Bronchial epithelial cell (primary cell): ENCODE data around the gene ISLR. TPM values are rescaled to one million over a fixed set of nuclear protein-coding genes. Genes with fewer than 3 reads are reported as not detected.

ENCODE experiments used
- DNase-seq: peaks from one replicate; pipeline ENCODE4 v3.0.0-alpha.2; 2010; ENCODE audit warnings: low read depth
- FAIRE-seq: peaks from 2 replicates; lab custom pipeline; 2011; peaks lifted over from hg19 to GRCh38; lab: Jason Lieb, UNC
- H3K27me3 ChIP-seq: 2 replicates; pipeline ENCODE4 v1.5.1; 2011; ENCODE audit warnings: low read length; ENCODE audit not compliant: control insufficient read depth, insufficient read depth
- H3K36me3 ChIP-seq: 2 replicates; pipeline ENCODE4 v1.5.1; 2011; ENCODE audit warnings: low read length; ENCODE audit not compliant: control insufficient read depth, insufficient read depth
- H3K4me3 ChIP-seq: 2 replicates; pipeline ENCODE4 v1.5.1; 2011; ENCODE audit warnings: mild to moderate bottlenecking, low read depth, low read length, control low read depth
- CTCF ChIP-seq: IDR thresholded peaks from 2 replicates; pipeline ENCODE4 v1.5.1; 2011; ENCODE audit warnings: mild to moderate bottlenecking, moderate library complexity, low read length, control low read depth, inconsistent platforms; ENCODE audit not compliant: insufficient read depth, severe bottlenecking
- total RNA-seq: library from RNA; depleted of rRNA; stranded (reverse); fragments of >200 nt; gene quantifications from 2 replicates; pipeline ENCODE4 v1.2.1, GENCODE V29; 2014

ISLR gene
- total RNA-seq, 1 donor from 2014 or later, result 0.53 TPM

GRCh38 chr15:74203914-74204431 lies 30.5 kb downstream of the ISLR start:
- DNase-seq (peak; percentile 23), FAIRE-seq (no peak)
- H3K4me3 ChIP-seq, result no peak overlapping the region
- TF ChIP-seq CTCF, result no peak
- no peaks in the 10 kb centered on the region for H3K27me3 ChIP-seq
- no peaks in the 10 kb centered on the region for H3K36me3 ChIP-seq

DNA sequence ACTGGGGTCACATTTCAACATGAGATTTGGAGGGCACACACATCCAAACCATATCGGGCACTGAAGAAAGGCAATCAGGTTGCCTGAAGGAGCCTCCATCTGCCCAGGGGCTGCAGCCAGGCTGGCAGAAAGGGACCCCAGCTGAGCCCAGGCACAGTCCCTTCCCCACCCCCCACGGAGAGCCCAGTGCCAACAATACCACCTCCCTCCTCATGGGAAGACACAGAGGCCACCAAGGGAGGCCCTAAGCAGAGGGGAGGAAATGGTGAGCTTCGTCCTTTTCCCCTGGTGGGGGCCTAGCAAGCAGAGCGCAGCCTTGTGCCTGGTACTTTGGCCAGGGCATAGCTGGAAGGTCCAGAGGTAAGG lies 32.1 kb downstream of the ISLR start:
- H3K27me3 ChIP-seq, result no peaks in the 10 kb centered on the region
- no peaks in the 10 kb centered on the region for H3K36me3 ChIP-seq
- TF ChIP-seq CTCF, result no peak
- no peak overlapping the region for H3K4me3 ChIP-seq
- DNase-seq, result no peak
- no peak for FAIRE-seq

GRCh38 chr15:74206801-74207281 lies 33.3 kb downstream of the ISLR start:
- Histone ChIP-seq H3K4me3 (no peak overlapping the region), H3K27me3 (no peaks in the 10 kb centered on the region), H3K36me3 (no peaks in the 10 kb centered on the region)
- DNase-seq, result no peak
- TF ChIP-seq CTCF, result no peak
- no peak for FAIRE-seq

GRCh38 chr15:74207652-74208440 lies 34.3 kb downstream of the ISLR start:
- Histone ChIP-seq H3K36me3 (no peaks in the 10 kb centered on the region), H3K27me3 (no peaks in the 10 kb centered on the region), H3K4me3 (no peak overlapping the region)
- FAIRE-seq (no peak), DNase-seq (no peak)
- no peak for TF ChIP-seq CTCF

GRCh38 chr15:74208496-74208895 lies 35.0 kb downstream of the ISLR start:
- FAIRE-seq, result no peak
- Histone ChIP-seq H3K4me3 (no peak overlapping the region), H3K27me3 (no peaks in the 10 kb centered on the region), H3K36me3 (no peaks in the 10 kb centered on the region)
- no peak for TF ChIP-seq CTCF
- DNase-seq, result no peak
